GM19397 (cell line): ENCODE measurements around the gene CTNS.

Experiments
- ATAC-seq: cut with Tn5 transposase; IDR thresholded peaks from one replicate; pipeline ENCODE4 v1.9.1; 2021; ENCODE audit warnings: mild to moderate bottlenecking, moderate library complexity; ENCODE audit not compliant: unreplicated experiment

The CTNS gene

GRCh38 chr17:3657874-3658783 lies 21.6 kb downstream of the CTNS start:
- ATAC-seq: no peak

- no peak for ATAC-seq
These were observed 22.4 kb downstream of the CTNS start for GRCh38 chr17:3658784-3659449.

GRCh38 chr17:3659541-3660111 lies 23.1 kb downstream of the CTNS start:
- ATAC-seq: no peak

- no peak for ATAC-seq
These were observed 23.8 kb downstream of the CTNS start for GRCh38 chr17:3660311-3660891.

GRCh38 chr17:3663102-3664011 lies 26.8 kb downstream of the CTNS start:
- no peak for ATAC-seq

GRCh38 chr17:3665834-3666233 lies 29.3 kb downstream of the CTNS start:
- ATAC-seq: no peak

GRCh38 chr17:3666516-3666915 lies 30.0 kb downstream of the CTNS start:
- no peak for ATAC-seq

- peak; percentile 7 for ATAC-seq
These were observed 31.1 kb downstream of the CTNS start for GRCh38 chr17:3667366-3668278.

- peak; percentile 88 for ATAC-seq
These were observed 31.9 kb downstream of the CTNS start, which contains the start of the genes EMC6 and TAX1BP3 for GRCh38 chr17:3668279-3669084. Gene EMC6, plus strand, starts transcription at chr17:3668812. Its CDS starts 335 bp downstream, at chr17:3669147. Gene TAX1BP3, minus strand, starts transcription at chr17:3668578. Its CDS starts 52 bp downstream, at chr17:3668526.

GRCh38 chr17:3669085-3669347 lies 32.5 kb downstream of the CTNS start:
- peak; percentile 9 for ATAC-seq

- ATAC-seq: no peak
These were observed 33.0 kb downstream of the CTNS start for GRCh38 chr17:3669548-3669947.

- ATAC-seq: no peak
These were observed 36.0 kb downstream of the CTNS start for GRCh38 chr17:3672571-3672970.

GRCh38 chr17:3675886-3676285 lies 39.3 kb downstream of the CTNS start:
- no peak for ATAC-seq

GRCh38 chr17:3678095-3678820 lies 41.7 kb downstream of the CTNS start:
- ATAC-seq: no peak

- ATAC-seq: no peak
These were observed 42.4 kb downstream of the CTNS start for GRCh38 chr17:3678821-3679530.

- no peak for ATAC-seq
These were observed 43.1 kb downstream of the CTNS start for GRCh38 chr17:3679531-3680126.

GRCh38 chr17:3681057-3681456 lies 44.5 kb downstream of the CTNS start:
- ATAC-seq: no peak
